ENCODE results near the gene TNNT3.

- TF ChIP-seq CTCF (IDR thresholded peaks at IDR 0.05): no peak
- no peak for TF ChIP-seq POLR2A (IDR thresholded peaks at IDR 0.05)
Measured at GRCh38 chr11:1912289-1912878, 7.1 kb upstream of the TNNT3 start.

Measured in body of pancreas (tissue), 4 donors.